Tibial nerve (tissue), 3 donors: ENCODE measurements around the gene ADGRG6.

Experiments used
- POLR2A ChIP-seq, 2 donors: fragments of 450-650 bp; IDR thresholded peaks; one replicate each; pipeline ENCODE4 v1.6.1; 2017; ENCODE audit warnings: antibody characterized with exemption in 2 of 2, mild to moderate bottlenecking in 2 of 2, moderate library complexity in 2 of 2
- TF ChIP-seq, protein P1 (sequence below), 5 experiments: fragments of 200-600 bp in 3 of 5; fragments of 450-650 bp in 2 of 5; sonication (generic) in 3 of 5; IDR thresholded peaks; one replicate each; pipeline ENCODE4 v1.5.1; 2016 to 2019; ENCODE audit warnings: antibody characterized with exemption in 5 of 5, mild to moderate bottlenecking in 3 of 5, moderate library complexity in 2 of 5

- TF ChIP-seq POLR2A (IDR thresholded peaks at IDR 0.05): no peak
- TF ChIP-seq, protein P1, sequence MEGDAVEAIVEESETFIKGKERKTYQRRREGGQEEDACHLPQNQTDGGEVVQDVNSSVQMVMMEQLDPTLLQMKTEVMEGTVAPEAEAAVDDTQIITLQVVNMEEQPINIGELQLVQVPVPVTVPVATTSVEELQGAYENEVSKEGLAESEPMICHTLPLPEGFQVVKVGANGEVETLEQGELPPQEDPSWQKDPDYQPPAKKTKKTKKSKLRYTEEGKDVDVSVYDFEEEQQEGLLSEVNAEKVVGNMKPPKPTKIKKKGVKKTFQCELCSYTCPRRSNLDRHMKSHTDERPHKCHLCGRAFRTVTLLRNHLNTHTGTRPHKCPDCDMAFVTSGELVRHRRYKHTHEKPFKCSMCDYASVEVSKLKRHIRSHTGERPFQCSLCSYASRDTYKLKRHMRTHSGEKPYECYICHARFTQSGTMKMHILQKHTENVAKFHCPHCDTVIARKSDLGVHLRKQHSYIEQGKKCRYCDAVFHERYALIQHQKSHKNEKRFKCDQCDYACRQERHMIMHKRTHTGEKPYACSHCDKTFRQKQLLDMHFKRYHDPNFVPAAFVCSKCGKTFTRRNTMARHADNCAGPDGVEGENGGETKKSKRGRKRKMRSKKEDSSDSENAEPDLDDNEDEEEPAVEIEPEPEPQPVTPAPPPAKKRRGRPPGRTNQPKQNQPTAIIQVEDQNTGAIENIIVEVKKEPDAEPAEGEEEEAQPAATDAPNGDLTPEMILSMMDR (IDR thresholded peaks at IDR 0.05): no peak
Observed at GRCh38 chr6:142329486-142330113, 27.8 kb downstream of the ADGRG6 start.
